ENCODE results near the gene COPS8.

DNA sequence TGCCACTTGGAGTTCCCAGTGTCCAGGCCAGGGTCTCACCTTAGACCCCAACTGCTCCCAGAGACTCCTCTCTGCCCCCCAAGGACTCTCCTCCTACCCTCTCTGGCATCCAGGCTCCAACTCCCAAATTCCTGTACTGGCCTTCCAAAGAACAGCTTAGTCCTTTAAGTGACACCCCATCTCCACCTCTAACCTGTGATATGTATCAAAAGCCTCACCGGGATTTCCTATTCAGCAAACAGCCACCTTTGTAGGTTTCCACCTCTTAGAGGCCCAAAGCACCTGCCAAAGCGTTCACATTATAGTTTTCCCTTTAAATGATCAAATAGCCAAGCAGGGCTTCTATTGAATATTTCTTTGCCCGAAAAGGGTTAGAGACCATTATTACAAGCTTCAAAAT, 2.7 kb upstream of the COPS8 start:
- no peak for TF ChIP-seq POLR2A (IDR thresholded peaks at IDR 0.05)
- TF ChIP-seq, protein P1, sequence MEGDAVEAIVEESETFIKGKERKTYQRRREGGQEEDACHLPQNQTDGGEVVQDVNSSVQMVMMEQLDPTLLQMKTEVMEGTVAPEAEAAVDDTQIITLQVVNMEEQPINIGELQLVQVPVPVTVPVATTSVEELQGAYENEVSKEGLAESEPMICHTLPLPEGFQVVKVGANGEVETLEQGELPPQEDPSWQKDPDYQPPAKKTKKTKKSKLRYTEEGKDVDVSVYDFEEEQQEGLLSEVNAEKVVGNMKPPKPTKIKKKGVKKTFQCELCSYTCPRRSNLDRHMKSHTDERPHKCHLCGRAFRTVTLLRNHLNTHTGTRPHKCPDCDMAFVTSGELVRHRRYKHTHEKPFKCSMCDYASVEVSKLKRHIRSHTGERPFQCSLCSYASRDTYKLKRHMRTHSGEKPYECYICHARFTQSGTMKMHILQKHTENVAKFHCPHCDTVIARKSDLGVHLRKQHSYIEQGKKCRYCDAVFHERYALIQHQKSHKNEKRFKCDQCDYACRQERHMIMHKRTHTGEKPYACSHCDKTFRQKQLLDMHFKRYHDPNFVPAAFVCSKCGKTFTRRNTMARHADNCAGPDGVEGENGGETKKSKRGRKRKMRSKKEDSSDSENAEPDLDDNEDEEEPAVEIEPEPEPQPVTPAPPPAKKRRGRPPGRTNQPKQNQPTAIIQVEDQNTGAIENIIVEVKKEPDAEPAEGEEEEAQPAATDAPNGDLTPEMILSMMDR (IDR thresholded peaks at IDR 0.05), result no peak
- no peak for TF ChIP-seq POLR2AphosphoS5 (IDR thresholded peaks at IDR 0.05)

All from gastroesophageal sphincter (tissue), 3 donors.